GM21360 (cell line): Measurements from ENCODE around the gene P4HTM.
A peak's percentile ranks its signal among the peaks of the same experiment; 100 is the strongest.
"Not testable (repeated sequence)": the region's sequence is repeated elsewhere in the genome, so short reads cannot be mapped to it uniquely, and the experiment has no call there.

Experiments
- ATAC-seq: cut with Tn5 transposase; IDR thresholded peaks from one replicate; pipeline ENCODE4 v1.9.1; 2021; ENCODE audit warnings: mild to moderate bottlenecking, moderate library complexity; ENCODE audit not compliant: unreplicated experiment

The P4HTM gene

DNA sequence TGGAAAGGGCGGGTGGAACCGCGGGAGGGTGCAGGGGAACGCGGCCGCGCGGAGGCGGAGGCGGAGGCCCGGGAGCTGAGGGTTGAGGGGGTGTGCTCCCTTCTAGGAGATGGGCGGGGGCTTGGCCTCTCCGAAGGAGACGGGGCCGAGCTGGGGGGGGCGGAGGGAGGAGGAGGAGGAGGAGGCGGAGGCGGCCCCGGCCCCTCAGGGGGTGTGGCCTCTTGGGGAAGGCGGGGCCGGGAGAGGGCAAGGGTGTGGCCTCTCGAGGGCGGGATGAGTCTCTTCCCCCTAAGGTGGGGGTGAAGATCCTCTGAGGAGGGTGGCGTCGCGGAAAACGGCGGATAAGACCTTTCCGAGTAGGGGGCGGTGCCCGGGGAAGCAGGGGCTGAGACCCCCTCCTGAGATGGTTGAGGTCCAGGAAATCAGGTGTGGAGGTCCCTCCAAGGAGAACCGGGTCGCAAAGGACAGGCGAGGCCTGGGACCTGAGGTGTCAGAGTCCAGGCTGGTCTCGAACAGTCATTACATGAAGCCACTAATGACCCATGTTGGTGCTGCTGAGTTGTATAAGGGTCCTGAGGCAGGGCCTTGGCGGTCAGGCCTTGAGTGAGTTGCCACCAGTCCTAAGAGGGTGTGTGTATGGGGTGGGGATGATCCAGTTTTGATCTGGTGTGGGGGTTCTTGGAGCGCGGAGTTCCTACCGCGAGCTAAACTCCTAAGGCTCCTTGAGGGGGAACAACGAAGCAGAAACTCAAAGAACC, 17.9 kb downstream of the P4HTM start:
- ATAC-seq = peak; percentile 48

DNA sequence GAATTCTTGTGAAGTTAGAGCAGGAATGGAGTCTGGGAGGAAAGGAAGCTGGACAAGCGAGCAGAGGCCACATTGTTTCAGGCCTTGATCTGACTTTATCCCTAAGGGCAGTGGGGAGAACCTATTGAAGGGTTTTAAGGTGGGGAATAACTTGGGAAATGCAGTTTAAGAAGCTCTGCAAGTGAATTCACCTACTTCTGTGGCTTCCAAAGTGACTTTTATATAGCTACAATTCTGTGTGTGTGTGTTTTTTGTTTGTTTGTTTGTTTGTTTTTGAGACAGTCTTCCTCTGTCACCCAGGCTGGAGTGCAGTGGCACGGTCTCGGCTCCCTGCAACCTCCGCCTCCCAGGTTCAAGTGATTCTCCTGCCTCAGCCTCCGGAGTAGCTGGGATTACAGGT, 18.6 kb downstream of the P4HTM start:
- not testable (repeated sequence) for ATAC-seq

DNA sequence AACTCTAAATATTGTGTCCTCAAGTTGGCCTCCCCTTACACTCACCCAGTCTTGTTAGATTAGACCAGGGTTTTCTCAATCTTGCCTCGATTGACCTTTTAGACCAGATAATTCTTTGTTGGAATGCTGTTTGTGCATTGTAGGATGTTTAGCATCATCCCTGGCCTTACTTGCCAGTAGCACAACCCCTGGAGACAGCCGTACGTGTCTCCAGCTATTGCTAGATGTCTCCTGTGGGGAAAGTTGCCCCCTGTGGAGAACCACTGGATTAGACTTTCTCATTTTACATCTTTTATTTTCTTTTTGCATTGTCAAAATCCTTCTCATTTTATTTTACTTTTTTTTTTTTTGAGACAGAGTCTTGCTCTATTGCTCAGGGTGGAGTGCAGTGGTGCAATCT, 19.4 kb downstream of the P4HTM start:
- ATAC-seq = no peak

DNA sequence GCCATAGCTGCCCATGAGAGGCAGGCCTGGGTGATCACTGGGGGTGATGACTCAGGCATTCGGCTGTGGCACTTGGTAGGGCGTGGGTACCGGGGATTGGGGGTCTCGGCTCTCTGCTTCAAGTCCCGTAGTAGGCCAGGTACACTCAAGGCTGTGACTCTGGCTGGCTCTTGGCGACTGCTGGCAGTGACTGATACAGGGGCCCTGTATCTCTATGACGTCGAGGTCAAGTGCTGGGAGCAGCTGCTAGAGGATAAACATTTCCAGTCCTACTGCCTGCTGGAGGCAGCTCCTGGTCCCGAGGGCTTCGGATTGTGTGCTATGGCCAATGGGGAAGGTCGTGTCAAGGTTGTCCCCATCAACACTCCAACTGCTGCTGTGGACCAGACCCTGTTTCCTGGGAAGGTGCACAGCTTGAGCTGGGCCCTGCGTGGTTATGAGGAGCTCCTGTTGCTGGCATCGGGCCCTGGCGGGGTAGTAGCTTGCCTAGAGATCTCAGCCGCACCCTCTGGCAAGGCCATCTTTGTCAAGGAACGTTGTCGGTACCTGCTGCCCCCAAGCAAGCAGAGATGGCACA, 22.5 kb downstream of the P4HTM start:
- no peak for ATAC-seq

DNA sequence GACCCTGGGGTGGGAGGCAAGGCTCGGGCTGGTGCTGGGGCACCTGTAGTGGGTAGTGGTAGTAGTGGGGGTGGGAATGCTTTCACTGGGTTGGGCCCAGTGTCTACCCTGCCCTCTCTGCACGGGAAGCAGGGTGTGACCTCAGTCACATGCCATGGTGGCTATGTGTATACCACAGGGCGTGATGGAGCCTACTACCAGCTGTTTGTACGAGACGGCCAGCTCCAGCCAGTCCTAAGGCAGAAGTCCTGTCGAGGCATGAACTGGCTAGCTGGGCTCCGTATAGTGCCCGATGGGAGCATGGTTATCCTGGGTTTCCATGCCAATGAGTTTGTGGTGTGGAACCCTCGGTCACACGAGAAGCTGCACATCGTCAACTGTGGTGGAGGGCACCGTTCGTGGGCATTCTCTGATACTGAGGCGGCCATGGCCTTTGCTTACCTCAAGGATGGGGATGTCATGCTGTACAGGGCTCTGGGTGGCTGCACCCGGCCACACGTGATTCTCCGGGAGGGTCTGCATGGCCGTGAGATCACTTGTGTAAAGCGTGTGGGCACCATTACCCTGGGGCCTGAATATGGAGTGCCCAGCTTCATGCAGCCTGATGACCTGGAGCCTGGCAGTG, 23.2 kb downstream of the P4HTM start:
- no peak for ATAC-seq

DNA sequence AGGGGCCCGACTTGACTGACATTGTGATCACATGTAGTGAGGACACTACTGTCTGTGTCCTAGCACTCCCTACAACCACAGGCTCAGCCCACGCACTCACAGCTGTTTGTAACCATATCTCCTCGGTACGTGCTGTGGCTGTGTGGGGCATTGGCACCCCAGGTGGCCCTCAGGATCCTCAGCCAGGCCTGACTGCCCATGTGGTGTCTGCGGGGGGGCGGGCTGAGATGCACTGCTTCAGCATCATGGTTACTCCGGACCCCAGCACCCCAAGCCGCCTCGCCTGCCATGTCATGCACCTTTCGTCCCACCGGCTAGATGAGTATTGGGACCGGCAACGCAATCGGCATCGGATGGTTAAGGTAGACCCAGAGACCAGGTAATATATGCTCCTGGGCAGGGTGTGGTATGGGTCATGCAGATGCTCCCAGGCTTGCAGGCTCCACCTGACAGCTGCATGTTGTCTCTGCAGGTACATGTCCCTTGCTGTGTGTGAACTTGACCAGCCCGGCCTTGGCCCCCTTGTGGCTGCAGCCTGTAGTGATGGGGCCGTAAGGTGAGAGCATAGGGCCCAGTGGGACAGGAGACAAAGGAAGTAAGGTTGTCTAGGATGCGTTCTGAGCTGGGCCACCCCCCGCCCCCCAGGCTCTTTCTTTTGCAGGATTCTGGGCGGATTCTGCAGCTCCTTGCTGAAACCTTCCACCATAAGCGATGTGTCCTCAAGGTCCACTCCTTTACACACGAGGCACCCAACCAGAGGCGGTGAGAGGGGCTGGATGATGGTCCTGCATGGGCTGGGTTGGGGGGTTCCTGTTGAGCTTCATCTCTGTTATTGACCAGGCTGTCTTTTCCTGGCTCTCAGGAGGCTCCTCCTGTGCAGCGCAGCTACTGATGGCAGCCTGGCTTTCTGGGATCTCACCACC, 24.0 kb downstream of the P4HTM start:
- ATAC-seq = no peak

DNA sequence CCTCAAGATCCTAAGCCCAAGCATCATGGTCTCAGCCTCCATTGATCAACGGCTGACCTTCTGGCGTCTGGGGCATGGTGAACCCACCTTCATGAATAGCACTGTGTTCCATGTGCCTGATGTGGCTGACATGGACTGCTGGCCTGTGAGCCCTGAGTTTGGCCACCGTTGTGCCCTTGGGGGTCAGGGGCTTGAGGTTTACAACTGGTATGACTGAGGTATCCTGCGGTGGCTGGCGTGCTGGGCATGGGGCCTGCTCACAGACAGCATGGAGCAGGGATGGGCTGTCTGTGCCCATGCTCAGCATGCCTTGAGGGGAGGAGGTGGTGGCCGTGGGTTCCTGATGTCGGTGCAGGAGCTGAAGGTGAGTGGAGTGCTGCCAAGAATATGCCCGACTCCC, 25.0 kb downstream of the P4HTM start:
- no peak for ATAC-seq

DNA sequence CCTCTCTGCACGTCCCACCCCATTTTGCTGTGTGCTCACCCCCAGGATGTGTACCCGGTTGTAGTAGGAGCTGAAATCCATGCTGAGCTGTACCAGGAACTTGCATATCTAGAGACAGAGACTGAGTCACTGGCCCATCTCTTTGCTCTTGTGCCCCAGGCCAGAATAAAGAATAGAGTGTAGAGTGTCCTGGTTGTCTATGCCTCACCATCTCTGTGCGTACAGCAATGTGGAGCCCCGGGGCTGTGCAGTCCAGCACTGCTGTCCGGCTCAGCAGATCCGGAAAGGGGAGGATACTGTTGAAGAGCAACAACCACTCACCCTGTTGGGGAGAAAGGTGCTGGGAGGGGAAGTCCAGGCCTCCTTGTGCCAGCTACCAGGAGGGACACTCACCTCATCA, 25.7 kb downstream of the P4HTM start:
- ATAC-seq = no peak

DNA sequence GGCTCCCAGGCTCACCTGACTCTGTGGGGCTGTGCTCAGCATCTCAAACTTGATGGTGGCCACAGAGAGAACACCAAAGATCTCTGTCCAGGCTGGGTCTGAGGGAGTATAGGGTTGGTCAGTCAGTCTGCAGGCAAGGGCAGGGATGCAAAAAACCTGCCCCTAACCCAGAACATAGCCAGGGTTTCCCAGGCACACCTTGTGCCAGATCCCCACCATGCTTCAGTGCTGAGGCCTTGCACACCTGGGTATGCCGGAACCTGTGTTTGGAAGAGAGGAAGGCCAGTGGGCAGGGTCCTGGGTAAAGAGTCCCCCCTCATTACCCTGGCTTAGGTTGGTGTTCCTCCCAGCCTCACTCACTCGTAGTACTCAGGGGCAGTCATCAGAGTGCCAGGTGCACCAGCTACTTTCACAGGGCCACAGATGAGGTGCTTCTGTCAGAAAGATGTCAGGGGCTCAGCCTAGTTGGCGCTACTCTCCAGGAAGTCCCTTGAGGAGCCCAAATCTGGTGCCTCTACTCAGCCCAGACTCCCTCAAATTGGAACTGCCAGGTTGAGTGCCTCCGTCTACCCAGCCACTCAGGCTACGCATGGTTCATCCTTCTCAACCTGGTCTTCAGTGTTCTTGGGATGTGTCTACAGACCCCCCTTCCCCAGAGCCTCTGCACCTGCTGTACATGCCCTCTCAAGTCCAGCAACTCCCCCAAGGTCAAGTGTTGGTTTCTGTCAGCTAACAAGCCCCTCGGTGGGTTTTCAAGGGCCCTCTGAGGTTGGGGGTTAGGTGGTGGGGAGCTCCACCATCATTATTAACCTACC, 26.6 kb downstream of the P4HTM start:
- ATAC-seq = no peak

DNA sequence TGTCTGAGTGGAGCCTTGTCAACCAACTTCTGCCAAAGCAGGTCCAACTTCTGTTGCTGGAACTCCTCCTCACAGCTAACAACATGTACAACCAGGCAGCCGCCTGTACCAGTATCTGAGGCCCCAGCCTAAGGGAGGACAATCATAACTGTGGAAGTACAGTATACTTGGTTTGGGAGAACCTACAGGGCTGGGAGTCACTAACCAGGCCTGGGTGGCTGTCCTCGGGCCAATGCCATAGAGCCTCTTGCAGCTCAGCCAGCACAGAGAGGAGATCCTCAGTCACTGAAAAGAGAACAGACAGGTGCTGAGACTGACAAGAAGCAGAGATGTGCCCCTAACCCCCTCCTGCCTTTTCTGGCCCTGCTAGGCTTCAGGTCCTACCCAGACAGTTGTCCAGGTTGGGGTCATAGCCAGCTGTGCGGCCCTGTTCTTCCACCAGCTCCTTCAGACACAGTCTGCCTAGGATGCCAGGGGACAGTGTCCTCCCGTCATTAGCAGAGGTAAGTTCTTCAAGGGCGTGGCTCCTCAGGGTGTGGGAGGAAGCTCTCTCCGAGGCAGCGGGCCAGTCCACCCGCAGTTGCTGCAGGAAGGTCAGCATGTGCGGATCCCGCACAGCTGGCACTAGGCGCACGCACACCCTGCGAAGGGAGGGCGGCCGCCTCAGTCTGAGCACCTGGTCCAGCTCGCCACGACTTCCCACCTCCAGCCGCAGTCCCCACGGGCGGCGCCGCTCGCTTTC, 27.4 kb downstream of the P4HTM start:
- ATAC-seq = no peak

DNA sequence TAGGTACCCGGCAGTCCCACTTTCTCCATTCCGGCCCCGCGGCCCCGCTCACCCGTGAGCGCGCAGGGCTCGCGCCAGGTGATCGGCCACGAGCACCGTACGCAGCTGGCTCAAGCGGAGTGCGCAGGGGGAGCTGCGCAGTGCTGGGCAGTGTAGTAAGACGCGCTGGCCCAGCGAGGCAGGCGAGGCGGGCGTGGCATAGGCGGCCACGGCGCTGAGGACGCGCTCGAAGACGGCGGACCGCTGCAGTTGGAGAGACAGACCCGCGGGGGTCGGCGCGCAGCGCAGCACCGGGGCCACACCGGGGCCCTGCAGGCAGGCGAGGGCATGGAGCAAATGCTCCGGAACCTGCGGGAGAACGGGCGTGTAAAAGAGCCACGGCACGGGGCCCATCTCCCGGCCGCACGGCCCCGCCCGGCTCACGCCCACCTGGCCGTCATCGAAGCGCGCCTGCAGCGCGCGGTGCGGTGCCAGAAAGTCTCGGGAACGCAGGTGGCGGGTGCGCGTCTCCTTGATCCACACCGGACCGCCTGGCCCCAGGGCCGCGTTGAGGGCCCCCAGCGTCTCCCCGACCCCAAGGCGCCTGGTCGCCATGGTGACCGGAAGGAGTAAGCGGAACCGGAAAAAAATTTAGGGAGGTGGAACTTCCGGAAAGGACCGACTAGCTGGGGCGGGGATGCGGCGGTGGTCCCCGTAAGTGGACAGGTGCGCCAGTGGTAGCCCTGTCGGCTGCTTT, 28.1 kb downstream of the P4HTM start, which contains the start of gene DALRD3:
TSS of gene DALRD3 (minus strand) at position 610 of the 736 bp plus-strand sequence. CDS start at position 594, 16 bp downstream.
- ATAC-seq = no peak

DNA sequence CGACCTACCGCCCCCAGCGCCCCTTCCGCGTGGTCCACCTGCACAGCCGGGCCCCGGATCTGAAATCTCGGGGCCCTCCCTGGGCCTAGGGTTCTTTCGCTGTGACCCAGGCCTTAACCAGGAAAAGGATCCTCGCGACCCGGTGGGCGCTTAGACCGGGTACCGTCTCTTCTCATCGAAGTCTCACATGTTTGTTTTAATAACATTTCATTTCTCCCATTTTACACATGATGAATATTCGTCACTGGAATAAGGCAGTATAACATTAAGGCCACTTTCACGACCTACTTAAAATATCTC, 28.6 kb downstream of the P4HTM start:
- ATAC-seq = no peak

DNA sequence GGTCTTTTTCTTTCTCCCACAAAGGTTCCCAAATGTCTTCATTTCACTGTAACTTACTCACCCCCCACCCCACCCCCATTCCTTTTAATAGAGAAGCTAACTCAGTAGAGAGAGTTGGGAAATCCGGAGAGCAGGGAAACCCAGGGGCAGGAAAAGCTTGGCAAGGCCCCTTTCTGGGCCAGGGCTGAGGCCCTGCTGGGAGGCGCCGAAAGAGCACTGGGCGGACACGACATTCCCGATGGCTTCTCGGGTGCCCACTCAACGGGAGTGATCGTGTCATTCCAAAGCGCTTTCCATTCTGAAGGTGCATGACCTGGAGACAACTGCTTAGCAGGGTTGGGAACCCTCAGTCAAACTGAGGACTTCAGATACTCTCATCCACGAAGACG, 29.9 kb downstream of the P4HTM start:
- no peak for ATAC-seq

DNA sequence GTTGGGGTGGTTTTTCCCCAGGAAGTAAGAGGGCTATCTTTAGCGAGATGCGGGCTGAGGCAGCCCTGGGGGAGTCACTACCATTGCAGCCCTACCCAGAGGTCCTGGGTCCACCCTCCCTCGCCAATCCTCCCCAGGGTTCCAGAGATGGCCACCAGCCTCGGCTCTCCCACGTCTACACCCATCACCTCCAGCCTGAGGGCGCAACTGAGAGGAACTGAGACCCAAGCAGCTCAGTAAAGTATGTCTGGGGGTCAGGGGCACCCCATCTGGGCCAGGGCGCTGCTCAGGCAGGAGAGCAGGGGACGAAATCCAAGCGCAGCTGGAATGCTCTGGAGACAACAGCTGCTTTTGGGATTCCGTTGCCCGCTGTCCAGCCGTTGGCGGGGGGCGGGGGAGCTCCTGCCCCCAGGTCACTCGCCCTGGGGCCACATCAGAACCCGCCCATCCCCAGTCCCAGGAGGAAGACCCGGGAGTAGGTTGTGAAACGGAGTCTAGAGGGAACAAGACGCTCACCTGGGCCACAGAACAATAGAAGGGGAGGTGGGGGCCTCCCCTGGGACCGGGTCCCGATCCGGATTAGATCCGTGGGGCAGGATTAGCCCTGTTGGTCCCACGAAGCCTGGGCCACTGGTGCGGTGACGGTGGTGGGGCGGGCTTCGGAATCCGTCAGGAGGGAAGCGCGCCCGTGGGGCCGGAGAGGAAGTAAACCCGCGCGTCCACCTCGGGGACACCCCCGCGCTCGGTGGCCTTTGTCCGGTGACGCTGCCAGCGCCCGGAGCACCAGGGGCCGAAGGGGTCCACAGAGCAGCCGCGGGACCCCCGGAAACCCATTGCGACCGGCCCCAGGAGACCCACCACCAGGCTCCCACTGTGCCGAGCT, 30.5 kb downstream of the P4HTM start:
- ATAC-seq = no peak

DNA sequence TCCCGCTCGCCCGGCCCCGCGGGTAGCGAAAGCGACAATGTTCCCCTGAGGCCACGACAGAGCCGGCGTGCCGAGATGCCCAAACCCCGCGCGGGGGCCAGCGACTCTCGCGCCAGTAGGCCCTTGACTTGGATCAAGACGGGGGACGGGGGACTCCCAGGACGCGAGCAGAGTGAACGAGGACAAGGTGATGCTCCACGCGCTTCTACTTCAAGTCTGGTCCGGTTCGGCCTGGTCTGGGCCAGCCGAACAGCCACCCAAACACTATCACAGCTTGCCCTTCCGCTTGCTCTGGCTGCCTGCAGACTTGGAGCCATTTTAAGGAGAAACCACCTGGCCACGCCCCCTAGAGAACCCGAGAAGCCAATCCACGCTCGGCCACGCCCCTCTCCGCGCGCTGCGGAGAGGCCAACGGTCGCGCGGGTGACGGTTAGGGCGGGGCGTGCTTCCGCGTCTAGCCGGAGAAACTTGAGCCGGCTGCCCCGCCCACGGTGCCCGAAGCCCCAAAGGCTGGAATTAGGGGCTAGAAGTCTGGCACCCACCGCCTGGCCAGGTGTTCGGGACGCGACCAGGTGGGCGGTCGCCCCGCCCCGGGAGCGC, 31.3 kb downstream of the P4HTM start:
- ATAC-seq = peak; percentile 37

DNA sequence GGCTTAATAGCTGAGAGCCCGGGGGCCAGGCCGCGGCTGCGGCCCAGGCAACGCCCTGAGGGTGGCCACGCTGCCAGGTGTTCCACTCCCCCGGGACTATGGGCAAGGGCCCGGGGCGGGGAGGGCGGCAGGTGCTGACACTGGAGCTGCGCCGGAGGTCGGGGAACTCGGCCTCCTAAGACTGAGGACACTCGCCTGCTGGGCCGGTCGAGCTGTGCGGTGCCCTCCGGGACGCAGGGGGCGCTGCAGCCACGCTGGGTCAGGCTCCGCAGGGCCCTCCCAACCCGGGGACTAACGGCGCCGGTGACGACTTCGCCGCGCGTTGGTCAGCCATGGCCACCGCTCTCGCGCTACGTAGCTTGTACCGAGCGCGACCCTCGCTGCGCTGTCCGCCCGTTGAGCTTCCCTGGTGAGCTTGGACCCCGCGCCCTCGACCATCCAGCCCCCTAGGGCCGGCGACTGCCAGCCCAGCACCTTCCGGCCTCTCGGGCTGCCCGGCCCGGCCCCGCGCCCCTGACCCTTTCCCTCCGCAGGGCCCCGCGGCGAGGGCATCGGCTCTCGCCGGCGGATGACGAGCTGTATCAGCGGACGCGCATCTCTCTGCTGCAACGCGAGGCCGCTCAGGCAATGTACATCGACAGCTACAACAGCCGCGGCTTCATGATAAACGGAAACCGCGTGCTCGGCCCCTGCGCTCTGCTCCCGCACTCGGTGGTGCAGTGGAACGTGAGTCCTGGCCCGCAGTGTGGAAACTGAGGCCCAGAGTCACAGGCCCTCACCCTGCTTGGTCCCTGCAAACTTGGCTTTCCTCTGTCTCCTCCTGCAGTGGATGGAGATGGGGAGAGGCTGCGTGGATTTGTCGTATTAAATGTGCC, 32.0 kb downstream of the P4HTM start, which contains the start of gene NDUFAF3:
TSS of gene NDUFAF3 (plus strand) at position 309 of the 875 bp plus-strand sequence. CDS start at position 333, 24 bp downstream.
- ATAC-seq = peak; percentile 44
